ENCODE results near the gene FAM187B.

FAM187B gene

GRCh38 chr19:35269438-35270117 lies 41.0 kb upstream of the FAM187B start:
- H3K36me3 ChIP-seq (ENCODE audit: insufficient read depth): no peaks in the 10 kb centered on the region

DNA sequence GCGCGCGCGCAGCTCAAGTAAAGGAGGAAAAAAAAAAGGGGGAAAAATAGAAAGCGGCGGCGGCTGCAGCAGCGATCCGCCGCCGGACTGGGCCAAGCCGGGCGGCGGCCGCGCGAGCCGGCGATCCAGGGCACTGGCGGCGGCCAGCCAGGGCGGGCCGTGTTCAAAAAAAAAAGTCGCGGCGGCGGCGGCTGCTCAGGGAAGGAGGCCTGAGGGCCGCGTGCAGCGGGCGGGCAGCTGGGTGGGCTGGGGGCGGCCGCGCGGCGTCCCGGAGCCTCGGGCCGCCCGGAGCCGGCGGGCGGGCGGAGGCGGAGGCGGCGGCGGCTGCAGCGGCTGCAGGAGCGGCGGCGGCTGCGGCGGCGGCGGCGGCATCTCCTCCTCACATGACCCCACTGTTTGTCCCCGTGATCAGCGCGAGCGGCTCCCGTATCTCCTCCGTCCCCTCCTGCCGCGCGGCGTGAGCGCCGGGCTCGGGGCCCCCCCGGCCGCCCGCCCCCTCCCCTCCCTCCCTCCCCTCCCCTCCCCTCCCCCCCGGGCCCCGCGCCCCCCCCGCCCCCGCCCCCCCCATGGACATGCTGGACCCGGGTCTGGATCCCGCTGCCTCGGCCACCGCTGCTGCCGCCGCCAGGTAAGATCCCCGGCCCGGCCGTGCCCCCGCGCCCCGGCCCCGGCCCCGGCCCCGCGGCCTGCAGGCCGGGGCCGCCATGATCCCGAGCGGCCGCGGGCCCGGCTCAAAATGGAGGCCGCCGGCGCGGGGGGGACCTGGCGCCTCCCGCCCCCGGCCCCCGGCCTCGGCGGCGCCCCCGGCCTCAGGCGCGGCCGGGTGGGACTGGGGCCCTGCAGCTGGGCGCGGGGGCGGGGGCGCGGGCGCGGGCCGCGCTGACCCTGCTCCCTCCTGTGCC lies 40.2 kb upstream of the FAM187B start, which contains the start of gene USF2:
Gene USF2, plus strand, starts transcription at position 427 of the 902 bp plus-strand sequence. Its CDS starts 140 bp downstream, at position 567.
- Histone ChIP-seq H3K79me2 (ENCODE audit: insufficient read depth, low read depth) (peaks cover 10% of the 10 kb centered on the region; the same call in 1 of the 2 replicates), H4K20me1 (ENCODE audit: insufficient read depth) (no peaks in the 10 kb centered on the region), H3K27me3 (ENCODE audit: insufficient read depth, low read depth) (no peaks in the 10 kb centered on the region), H3K4me2 (peak within 1 kb of the TSS; percentile 74), H3K4me1 (ENCODE audit: low read depth, poor library complexity, severe bottlenecking) (peaks cover 9% of the 10 kb centered on the region), H3K27ac (peak within 1 kb of the TSS; percentile 74), H3K4me3 (IDR thresholded peaks at IDR 0.05; ENCODE audit: insufficient read depth, low read depth, low read length) (no peak within 1 kb of the TSS), H3K36me3 (ENCODE audit: insufficient read depth) (no peaks in the 10 kb centered on the region), H2AFZ (ENCODE audit: low read depth) (peak within 1 kb of the TSS; percentile 60; the same call in 1 of the 2 replicates), H3K9ac (peak within 1 kb of the TSS; percentile 95)
- no peak for TF ChIP-seq CTCF (conservative IDR thresholded peaks at IDR 0.05; ENCODE audit: low read depth, low read length)

More at GRCh38 chr19:35269438-35270117, 41.0 kb upstream of the FAM187B start:
- peak overlapping the region; percentile 38; the same call in 1 of the 2 replicates for H2AFZ ChIP-seq (ENCODE audit: low read depth)
- no peaks in the 10 kb centered on the region for H4K20me1 ChIP-seq (ENCODE audit: insufficient read depth)
- no peak overlapping the region for H3K4me3 ChIP-seq (IDR thresholded peaks at IDR 0.05; ENCODE audit: insufficient read depth, low read depth, low read length)
- peak overlapping the region; percentile 74 for H3K27ac ChIP-seq
- TF ChIP-seq CTCF (conservative IDR thresholded peaks at IDR 0.05; ENCODE audit: low read depth, low read length): peak; percentile 64
- H3K4me2 ChIP-seq: peak overlapping the region; percentile 60
- H3K79me2 ChIP-seq (ENCODE audit: insufficient read depth, low read depth): peaks cover 10% of the 10 kb centered on the region; the same call in 1 of the 2 replicates
- no peaks in the 10 kb centered on the region for H3K27me3 ChIP-seq (ENCODE audit: insufficient read depth, low read depth)
- peak overlapping the region; percentile 71; the same call in 1 of the 2 replicates for H3K9ac ChIP-seq
- H3K4me1 ChIP-seq (ENCODE audit: low read depth, poor library complexity, severe bottlenecking): peaks cover 9% of the 10 kb centered on the region

- H4K20me1 ChIP-seq (ENCODE audit: insufficient read depth): no peaks in the 10 kb centered on the region
- H3K4me2 ChIP-seq: peak overlapping the region; percentile 74
- peak overlapping the region; percentile 66 for H3K27ac ChIP-seq
- H3K79me2 ChIP-seq (ENCODE audit: insufficient read depth, low read depth): peaks cover 10% of the 10 kb centered on the region; the same call in 1 of the 2 replicates
- H2AFZ ChIP-seq (ENCODE audit: low read depth): peak overlapping the region; percentile 60; the same call in 1 of the 2 replicates
- no peaks in the 10 kb centered on the region for H3K27me3 ChIP-seq (ENCODE audit: insufficient read depth, low read depth)
- H3K36me3 ChIP-seq (ENCODE audit: insufficient read depth): no peaks in the 10 kb centered on the region
- peak overlapping the region; percentile 95 for H3K9ac ChIP-seq
- TF ChIP-seq CTCF (conservative IDR thresholded peaks at IDR 0.05; ENCODE audit: low read depth, low read length): no peak
- peaks cover 9% of the 10 kb centered on the region for H3K4me1 ChIP-seq (ENCODE audit: low read depth, poor library complexity, severe bottlenecking)
- no peak overlapping the region for H3K4me3 ChIP-seq (IDR thresholded peaks at IDR 0.05; ENCODE audit: insufficient read depth, low read depth, low read length)
Observed at GRCh38 chr19:35267818-35268535, 39.4 kb upstream of the FAM187B start.

- Histone ChIP-seq H3K4me2 (peak overlapping the region; percentile 74), H3K4me1 (ENCODE audit: low read depth, poor library complexity, severe bottlenecking) (peaks cover 9% of the 10 kb centered on the region), H3K4me3 (IDR thresholded peaks at IDR 0.05; ENCODE audit: insufficient read depth, low read depth, low read length) (no peak overlapping the region), H2AFZ (ENCODE audit: low read depth) (peak overlapping the region; percentile 60), H3K9ac (peak overlapping the region; percentile 95), H3K27me3 (ENCODE audit: insufficient read depth, low read depth) (no peaks in the 10 kb centered on the region), H4K20me1 (ENCODE audit: insufficient read depth) (no peaks in the 10 kb centered on the region), H3K27ac (peak overlapping the region; percentile 66), H3K36me3 (ENCODE audit: insufficient read depth) (no peaks in the 10 kb centered on the region), H3K79me2 (ENCODE audit: insufficient read depth, low read depth) (0 out of 2 replicates have a peak, but pooled peaks cover 10% of the 10 kb centered on the region)
- no peak for TF ChIP-seq CTCF (conservative IDR thresholded peaks at IDR 0.05; ENCODE audit: low read depth, low read length)
Observed at GRCh38 chr19:35267353-35267817, 38.8 kb upstream of the FAM187B start.
